GM15510 (cell line): ENCODE results near the gene ZGPAT.

Experiments used
- POLR2A ChIP-seq: IDR thresholded peaks from 3 replicates; pipeline ENCODE4 v1.6.1; 2011; ENCODE audit warnings: borderline replicate concordance; ENCODE audit not compliant: insufficient read length; ENCODE audit errors: extremely low read depth

Gene ZGPAT

DNA sequence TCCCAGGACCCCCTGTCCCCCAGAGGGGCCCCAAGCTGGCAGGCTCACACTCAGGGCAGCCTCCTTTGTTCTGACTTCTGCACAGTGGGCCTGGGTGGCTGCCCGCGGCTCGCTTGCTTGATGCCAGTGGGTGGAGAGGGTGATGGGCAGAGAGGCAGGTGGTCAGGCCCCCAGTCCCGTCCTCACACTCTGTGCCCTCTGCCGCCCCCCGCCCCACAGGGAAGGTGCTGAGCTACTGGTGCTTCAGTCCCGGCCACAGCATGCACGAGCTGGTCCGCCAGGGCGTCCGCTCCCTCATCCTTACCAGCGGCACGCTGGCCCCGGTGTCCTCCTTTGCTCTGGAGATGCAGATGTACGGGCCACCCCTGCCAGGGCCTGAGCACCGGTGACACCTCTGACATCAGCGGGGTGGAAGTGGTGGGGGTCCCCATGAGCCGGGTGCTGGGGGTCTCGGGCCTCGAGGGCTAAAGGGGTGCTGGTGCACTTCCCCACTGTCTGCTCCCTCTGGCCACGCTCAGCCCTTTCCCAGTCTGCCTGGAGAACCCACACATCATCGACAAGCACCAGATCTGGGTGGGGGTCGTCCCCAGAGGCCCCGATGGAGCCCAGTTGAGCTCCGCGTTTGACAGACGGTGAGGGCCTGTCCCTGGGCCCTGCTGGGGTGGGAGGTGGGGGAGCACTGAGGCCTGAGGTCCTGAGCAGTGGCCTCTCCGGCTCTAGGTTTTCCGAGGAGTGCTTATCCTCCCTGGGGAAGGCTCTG, 20.2 kb upstream of the ZGPAT start:
- no peak for TF ChIP-seq POLR2A

- TF ChIP-seq POLR2A = no peak
These were observed 19.4 kb upstream of the ZGPAT start for GRCh38 chr20:63688228-63689045.

DNA sequence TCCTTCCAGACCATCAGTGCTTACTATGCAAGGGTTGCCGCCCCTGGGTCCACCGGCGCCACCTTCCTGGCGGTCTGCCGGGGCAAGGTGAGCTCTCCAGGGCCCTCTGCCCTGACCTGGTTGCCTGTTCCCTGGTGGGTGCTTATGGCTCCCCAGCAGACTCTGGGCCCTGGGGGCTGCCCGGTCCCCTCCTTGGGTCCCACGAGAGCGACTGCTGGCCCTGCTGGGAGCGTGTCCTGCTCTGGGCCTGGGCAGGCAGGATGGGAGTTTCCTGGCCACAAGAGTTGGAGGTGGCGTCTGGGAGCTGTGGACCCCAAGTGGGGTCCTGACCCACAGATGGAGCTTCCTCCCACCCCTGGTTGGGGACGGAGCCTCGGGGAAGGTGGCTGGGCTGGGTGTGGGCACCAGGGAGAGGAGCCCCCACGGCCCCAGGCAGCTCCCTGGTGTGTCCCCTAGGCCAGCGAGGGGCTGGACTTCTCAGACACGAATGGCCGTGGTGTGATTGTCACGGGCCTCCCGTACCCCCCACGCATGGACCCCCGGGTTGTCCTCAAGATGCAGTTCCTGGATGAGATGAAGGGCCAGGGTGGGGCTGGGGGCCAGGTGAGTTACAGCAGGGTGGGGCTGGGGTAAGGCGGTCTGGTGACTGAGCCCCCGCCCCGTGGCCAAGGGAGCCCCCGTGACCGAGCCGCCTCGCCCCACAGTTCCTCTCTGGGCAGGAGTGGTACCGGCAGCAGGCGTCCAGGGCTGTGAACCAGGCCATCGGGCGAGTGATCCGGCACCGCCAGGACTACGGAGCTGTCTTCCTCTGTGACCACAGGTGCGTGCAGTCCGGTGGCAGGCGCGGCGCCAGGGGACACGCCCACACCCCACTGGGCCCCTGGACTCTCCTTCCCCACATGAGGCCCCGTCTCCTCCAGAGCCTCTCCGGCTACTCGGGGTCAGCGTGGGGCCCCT, 18.5 kb upstream of the ZGPAT start:
- TF ChIP-seq POLR2A = no peak

DNA sequence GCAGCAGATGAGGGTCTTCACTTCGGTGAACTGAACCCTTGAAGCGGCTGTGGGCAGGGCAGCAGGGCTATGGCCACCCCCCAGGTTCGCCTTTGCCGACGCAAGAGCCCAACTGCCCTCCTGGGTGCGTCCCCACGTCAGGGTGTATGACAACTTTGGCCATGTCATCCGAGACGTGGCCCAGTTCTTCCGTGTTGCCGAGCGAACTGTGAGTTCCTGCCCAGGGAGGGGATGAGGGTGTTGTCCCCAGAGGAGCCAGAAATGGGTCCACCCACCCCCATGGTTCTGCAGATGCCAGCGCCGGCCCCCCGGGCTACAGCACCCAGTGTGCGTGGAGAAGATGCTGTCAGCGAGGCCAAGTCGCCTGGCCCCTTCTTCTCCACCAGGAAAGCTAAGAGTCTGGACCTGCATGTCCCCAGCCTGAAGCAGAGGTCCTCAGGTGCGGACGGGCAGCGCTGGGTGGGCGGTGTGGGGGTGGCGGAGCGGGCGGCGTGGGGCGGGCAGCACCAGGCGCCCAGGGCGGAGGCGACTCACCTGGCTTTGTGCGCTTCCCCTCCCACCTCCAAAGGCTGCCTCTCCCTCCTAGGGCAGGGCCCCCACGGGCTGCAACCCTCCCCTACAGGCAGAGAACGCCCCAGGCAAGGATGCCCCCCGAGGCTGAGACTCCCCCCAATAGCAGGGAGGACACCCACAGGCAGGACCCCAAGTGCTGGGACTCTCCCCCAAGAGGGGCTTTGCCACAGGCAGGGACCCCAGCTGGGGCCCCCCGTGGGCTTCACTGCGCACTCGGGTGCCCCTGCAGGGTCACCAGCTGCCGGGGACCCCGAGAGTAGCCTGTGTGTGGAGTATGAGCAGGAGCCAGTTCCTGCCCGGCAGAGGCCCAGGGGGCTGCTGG, 17.6 kb upstream of the ZGPAT start:
- TF ChIP-seq POLR2A = no peak

DNA sequence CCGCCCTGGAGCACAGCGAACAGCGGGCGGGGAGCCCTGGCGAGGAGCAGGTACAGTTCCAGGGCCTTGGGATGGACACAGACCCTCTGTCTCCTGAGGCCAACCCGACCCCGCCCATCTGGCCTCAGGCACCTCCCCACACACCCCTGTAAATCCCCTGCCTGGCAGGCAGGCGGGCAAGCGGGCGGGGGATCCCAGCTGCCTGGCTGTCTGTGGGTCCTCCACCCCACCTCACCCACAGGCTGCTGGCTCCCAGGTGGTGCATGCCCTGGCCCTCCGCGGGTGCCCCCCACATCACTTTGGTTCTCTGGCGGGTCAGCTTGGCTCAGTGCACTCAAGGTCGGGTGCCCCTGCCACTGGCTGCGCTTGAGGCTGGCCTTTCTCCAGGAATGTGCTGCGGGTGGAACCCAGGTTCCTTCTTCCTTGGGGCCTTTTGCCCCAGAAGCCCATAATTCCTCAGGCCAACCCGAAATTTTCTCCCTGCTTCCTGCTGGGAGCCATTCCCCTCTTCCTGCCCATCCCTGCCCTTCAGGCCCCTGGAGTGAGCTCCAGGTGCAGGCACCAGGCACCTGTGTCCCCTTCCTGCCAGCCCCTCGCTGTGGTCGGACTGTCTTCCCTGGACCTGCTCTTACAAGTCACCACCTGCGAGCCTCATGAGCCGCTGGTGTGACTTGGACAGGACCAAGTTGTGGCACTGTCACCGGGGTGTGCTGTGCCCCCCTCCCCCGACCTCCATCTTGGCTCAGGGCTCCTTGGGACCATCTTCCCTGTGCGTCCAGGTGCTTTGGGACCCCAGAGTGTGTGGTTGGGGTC, 16.7 kb upstream of the ZGPAT start:
- TF ChIP-seq POLR2A = peak; percentile 12

DNA sequence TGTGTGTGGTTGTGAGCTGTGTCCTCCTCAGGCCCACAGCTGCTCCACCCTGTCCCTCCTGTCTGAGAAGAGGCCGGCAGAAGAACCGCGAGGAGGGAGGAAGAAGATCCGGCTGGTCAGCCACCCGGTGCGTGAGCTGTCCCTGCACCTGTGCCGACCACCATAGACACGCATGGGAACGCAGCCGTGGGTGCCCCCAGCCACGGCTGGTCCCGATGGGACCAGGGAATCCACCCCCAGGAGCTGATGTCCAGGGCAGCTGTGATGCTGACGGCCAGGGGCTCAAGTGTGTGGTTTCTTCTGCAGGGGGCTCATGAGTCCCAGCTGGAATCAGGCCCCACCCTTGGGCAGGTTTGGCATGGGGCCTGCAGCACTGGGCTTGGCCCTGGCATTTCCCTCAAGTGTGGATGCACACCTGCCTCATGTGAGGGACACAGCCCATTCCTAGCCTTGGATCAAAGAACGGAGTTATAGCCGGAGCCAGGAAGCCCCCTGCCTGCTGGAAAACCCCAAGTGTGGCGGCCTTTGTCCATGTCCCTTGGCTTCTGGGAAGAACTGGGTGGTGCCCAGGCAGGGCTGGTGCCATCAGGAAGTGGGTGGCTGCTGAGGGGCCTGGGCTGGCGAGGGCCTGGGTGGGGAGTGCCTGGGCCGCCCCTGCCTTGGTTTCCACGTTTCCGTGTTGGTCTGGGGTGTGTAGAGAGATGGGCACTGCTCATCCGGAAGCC, 16.0 kb upstream of the ZGPAT start:
- TF ChIP-seq POLR2A = no peak

GRCh38 chr20:63692436-63693082, 15.3 kb upstream of the ZGPAT start:
- TF ChIP-seq POLR2A = no peak

DNA sequence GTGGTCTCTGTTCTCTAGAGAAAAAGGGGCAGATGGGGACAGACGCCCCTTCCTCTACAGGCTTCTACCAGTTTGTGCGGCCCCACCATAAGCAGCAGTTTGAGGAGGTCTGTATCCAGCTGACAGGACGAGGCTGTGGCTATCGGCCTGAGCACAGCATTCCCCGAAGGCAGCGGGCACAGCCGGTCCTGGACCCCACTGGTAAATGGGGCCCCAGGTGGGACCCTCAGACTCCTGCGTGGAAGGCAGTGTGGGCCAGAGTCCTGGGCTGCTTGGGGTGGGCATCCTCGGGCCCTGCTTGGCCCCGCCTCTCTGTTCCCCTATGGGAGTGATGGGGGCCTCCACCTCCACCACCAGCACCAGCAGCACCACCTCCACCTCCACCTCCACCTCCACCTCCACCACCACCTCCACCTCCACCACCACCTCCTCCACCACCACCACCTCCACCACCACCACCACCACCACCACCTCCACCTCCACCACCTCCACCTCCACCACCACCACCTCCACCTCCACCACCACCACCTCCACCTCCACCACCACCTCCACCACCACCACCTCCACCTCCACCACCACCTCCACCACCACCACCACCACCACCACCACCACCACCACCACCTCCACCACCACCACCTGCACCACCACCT, 14.6 kb upstream of the ZGPAT start:
- no peak for TF ChIP-seq POLR2A

GRCh38 chr20:63693733-63694583, 13.9 kb upstream of the ZGPAT start:
- TF ChIP-seq POLR2A = no peak

DNA sequence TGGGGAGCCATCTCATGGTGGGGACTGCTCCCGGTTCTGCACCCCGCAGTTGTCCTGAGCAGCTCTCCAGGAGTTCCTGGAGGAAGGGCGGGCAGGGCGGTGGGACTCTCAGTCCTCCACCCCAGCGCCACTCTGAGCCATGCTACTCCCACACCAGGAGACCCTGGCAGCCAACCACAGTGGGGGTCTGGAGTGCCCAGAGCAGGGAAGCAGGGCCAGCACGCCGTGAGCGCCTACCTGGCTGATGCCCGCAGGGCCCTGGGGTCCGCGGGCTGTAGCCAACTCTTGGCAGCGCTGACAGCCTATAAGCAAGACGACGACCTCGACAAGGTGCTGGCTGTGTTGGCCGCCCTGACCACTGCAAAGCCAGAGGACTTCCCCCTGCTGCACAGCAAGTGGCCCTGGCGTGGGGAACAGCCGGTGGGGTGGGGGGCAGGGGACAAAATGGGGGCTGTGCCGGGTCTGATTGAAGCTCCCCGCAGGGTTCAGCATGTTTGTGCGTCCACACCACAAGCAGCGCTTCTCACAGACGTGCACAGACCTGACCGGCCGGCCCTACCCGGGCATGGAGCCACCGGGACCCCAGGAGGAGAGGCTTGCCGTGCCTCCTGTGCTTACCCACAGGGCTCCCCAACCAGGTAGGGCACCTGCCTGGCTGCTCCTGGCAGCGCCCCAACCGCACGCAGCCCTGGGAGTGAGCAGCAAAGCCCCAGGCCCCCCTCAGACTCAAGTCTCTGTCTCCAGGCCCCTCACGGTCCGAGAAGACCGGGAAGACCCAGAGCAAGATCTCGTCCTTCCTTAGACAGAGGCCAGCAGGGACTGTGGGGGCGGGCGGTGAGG, 13.0 kb upstream of the ZGPAT start:
- no peak for TF ChIP-seq POLR2A
